ENCODE data around the gene FBXL19. TPM values are rescaled to one million over a fixed set of nuclear protein-coding genes. Genes with fewer than 3 reads are reported as not detected.

Gene FBXL19
- total and polyA plus RNA-seq, 9 of the 15 experiments (the other 6 are each of a cell fraction or from before 2014, with no cell fraction given), result 0.13 to 48.0 (median 13.5) TPM; not detected in 1

DNA sequence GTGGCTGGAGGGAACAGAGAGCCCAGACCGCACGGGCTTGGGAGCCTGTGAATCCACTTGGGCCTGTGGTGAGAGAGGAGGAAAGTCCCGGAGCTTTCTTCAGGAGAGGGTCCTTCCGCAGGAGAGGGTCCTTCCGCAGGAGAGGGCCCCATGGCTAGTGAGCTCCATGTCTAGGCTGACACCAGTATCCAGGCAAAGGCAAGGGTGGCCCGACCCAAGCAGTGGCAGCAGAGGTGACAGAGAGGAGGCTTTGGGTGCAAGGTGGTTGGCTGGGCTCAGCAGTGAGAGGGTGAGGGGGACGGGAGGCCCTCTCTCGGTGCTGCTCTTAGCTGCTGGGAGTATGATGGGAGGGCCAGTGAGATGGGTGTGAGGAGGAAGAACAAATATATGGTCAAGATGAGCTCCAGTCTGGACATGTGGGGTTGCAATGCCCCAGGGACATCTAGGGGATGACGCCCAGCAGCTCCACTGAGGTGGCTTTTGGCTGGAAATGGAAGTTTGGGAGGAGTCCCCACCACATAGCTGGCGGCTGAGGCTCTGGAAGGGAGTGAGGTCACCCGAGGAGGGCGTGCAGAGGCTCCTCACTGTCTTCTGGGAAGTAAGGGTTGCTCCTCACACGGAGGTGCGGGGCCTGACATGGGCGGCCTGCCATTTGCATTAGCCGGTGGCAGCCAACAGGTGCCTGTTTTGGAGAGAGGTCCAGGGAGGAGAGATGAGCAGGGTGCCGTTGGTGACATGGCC, 59.3 kb downstream of the FBXL19 start:
- peak overlapping the region in 1 of 2 experiments; percentile 66; a peak in 1 of 4 replicates for H3K9ac ChIP-seq (ENCODE audit: insufficient read depth in 1 of 2, low read depth in 2 of 2, low read length in 2 of 2)
- no TSS peak for BruUV-seq (replicated peaks)
- ChIA-PET POLR2A (interaction anchor here (0.6 to 5.7 kb wide), 11 partner anchors 9 to 351 kb away, joined by 3 to 32 read pairs (median 4); partner anchors contain the start of genes FUS, ZNF646 and ZNF668), CTCF (ENCODE audit: low intra/inter-chr PET ratio) (interaction anchor here (0.6 kb wide), 1 partner anchor 391 kb away, joined by 3 read pairs; no protein-coding TSS in a partner anchor)
- peaks cover 79% of the 10 kb centered on the region; the same call in 2 of the 3 replicates for H3K36me3 ChIP-seq (ENCODE audit: control insufficient read depth, insufficient read depth, low read length)
- H3K27me3 ChIP-seq (ENCODE audit: control insufficient read depth in 2 of 2, insufficient read depth in 2 of 2, low read length in 2 of 2), result no peaks in the 10 kb centered on the region
- in situ Hi-C loops (cut with MboI), result loop anchor here (10.0 to 25.0 kb wide), 2 partner anchors 312 to 455 kb away; partner anchors contain the start of genes COX6A2 and ZNF843
- intact Hi-C loops (cut with micrococcal nuclease), result loop anchor here (10.0 kb wide), 2 partner anchors 162 to 312 kb away; no protein-coding TSS in a partner anchor
- WGBS (ENCODE audit: insufficient coverage, low coverage, missing lambda C conversion rate), result 62% methylated on average over 17 of the region's 17 CpGs
- FAIRE-seq (no peak), ATAC-seq (no peak), DNase-seq (ENCODE audit: extremely low read depth in 1 of 4, low spot score in 3 of 4) (no peak)
- H3K79me2 ChIP-seq (ENCODE audit: control insufficient read depth, insufficient read depth, low read length), result peaks cover 15% of the 10 kb centered on the region
- H3K9me1 ChIP-seq (ENCODE audit: control insufficient read depth, insufficient read depth, low read length), result peaks cover 2% of the 10 kb centered on the region
- H3K27ac ChIP-seq (ENCODE audit: extremely low read depth, low read depth, low read length), result no peak overlapping the region
- H3K4me3 ChIP-seq, result no peak overlapping the region
- no peak overlapping the region for H2AFZ ChIP-seq (ENCODE audit: low read depth, low read length)
- H3K9me3 ChIP-seq (replicated peaks; ENCODE audit: control insufficient read depth, insufficient read depth, low read depth, low read length), result no peaks in the 10 kb centered on the region
- no peaks in the 10 kb centered on the region; the same call in none of the 2 replicates for H4K20me1 ChIP-seq (replicated peaks; ENCODE audit: control insufficient read depth, insufficient read depth, low read length)
- H3K4me1 ChIP-seq (replicated peaks in 1 of 2; ENCODE audit: control insufficient read depth in 2 of 2, insufficient read depth in 2 of 2, low read length in 2 of 2), result peaks cover 7 to 60% of the 10 kb centered on the region in 2 experiments; a peak in 4 of 5 replicates
- no peak overlapping the region for H3K4me2 ChIP-seq (ENCODE audit: insufficient read depth, low read length)
- TF ChIP-seq SIRT6 (IDR thresholded peaks at IDR 0.05; ENCODE audit: low read depth, low read length), result no peak
- 0 out of 2 replicates have a peak, but pooled peaks have one; percentile 11 for TF ChIP-seq SUPT5H (IDR thresholded peaks at IDR 0.05)

Data from K562 (cell line).